ENCODE results near the gene CNTNAP2.

DNA sequence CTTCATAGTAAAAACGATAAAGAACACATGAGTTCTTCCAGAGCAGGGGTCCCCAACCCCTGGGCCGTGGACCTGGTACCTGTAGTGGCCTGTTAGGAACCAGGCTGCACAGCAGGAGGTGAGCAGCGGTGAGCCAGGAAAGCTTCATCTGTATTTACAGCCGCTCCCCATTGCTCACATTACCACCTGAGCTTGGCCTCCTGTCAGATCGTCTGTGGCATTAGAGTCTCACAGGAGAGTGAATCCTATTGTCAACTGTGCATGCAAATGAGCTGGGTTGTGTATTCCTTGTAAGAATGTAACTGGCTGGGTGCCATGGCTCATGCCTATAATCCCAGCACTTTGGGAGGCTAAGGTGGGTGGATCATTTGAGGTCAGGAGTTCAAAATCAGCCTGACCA lies 229.5 kb downstream of the CNTNAP2 start:
- TF ChIP-seq, protein P1, sequence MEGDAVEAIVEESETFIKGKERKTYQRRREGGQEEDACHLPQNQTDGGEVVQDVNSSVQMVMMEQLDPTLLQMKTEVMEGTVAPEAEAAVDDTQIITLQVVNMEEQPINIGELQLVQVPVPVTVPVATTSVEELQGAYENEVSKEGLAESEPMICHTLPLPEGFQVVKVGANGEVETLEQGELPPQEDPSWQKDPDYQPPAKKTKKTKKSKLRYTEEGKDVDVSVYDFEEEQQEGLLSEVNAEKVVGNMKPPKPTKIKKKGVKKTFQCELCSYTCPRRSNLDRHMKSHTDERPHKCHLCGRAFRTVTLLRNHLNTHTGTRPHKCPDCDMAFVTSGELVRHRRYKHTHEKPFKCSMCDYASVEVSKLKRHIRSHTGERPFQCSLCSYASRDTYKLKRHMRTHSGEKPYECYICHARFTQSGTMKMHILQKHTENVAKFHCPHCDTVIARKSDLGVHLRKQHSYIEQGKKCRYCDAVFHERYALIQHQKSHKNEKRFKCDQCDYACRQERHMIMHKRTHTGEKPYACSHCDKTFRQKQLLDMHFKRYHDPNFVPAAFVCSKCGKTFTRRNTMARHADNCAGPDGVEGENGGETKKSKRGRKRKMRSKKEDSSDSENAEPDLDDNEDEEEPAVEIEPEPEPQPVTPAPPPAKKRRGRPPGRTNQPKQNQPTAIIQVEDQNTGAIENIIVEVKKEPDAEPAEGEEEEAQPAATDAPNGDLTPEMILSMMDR (IDR thresholded peaks at IDR 0.05): no peak
- no peak for TF ChIP-seq POLR2A (IDR thresholded peaks at IDR 0.05)
- no peak for TF ChIP-seq POLR2AphosphoS5 (IDR thresholded peaks at IDR 0.05; ENCODE audit: insufficient read depth in 1 of 2, low read depth in 1 of 2)
